MCF 10A (cell line): Measurements from ENCODE around the gene KRT76. TPM values are rescaled to one million over a fixed set of nuclear protein-coding genes. Genes with fewer than 3 reads are reported as not detected.

Experiments used
- BruUV-seq: library from RNA; stranded (reverse); fragments of 400-500 nt; replicated peaks from 2 replicates; lab custom pipeline; 2021; lab: Mats Ljungman, UMichigan
- CTCF ChIA-PET: fragments of 300-600 bp; sonication (Branson Sonifier 250); formaldehyde crosslinking; extraction: SDS; loops from one replicate; lab custom pipeline; 2021; ENCODE audit warnings: antibody characterized with exemption, inconsistent platforms; lab: Yijun Ruan, JAX
- POLR2A ChIA-PET: fragments of 300-600, 350-650 bp; sonication (Branson Sonifier 250); formaldehyde crosslinking; extraction: SDS; loops from one replicate; lab custom pipeline; 2020; ENCODE audit warnings: antibody characterized with exemption, inconsistent platforms; lab: Yijun Ruan, JAX
- DNase-seq: peaks from one replicate; pipeline ENCODE4 v3.0.0-alpha.2; 2018; ENCODE audit not compliant: unreplicated experiment
- H3K27ac Mint-ChIP-seq: one replicate; pipeline ENCODE4 v1.8.0; 2022; ENCODE audit warnings: mild to moderate bottlenecking, low read depth, mixed read lengths; ENCODE audit not compliant: unreplicated experiment
- H3K27me3 Mint-ChIP-seq: one replicate; pipeline ENCODE4 v1.8.0; 2022; ENCODE audit warnings: mixed read lengths; ENCODE audit not compliant: insufficient read depth, unreplicated experiment
- H3K36me3 Mint-ChIP-seq: one replicate; pipeline ENCODE4 v1.8.0; 2022; ENCODE audit warnings: mild to moderate bottlenecking, moderate library complexity, mixed read lengths; ENCODE audit not compliant: insufficient read depth, unreplicated experiment
- H3K4me1 Mint-ChIP-seq: one replicate; pipeline ENCODE4 v1.8.0; 2022; ENCODE audit warnings: mixed read lengths; ENCODE audit not compliant: insufficient read depth, unreplicated experiment
- H3K4me3 Mint-ChIP-seq: one replicate; pipeline ENCODE4 v1.8.0; 2022; ENCODE audit warnings: mild to moderate bottlenecking, moderate library complexity, mixed read lengths; ENCODE audit not compliant: unreplicated experiment
- H3K9me3 Mint-ChIP-seq: one replicate; pipeline ENCODE4 v1.8.0; 2022; ENCODE audit warnings: mixed read lengths; ENCODE audit not compliant: unreplicated experiment
- CTCF ChIP-seq: fragments of 200-600 bp; IDR thresholded peaks from one replicate; pipeline ENCODE4 v1.8.0; 2022; ENCODE audit warnings: antibody characterized with exemption, mild to moderate bottlenecking; ENCODE audit not compliant: unreplicated experiment
- intact Hi-C: fragments of 100-400 bp; cut with micrococcal nuclease; formaldehyde crosslinking; loops from 2 replicates; pipeline ENCODE4 v1.14.1; 2022
- total RNA-seq: library from RNA; stranded (reverse); gene quantifications from 2 replicates; pipeline ENCODE4 v1.2.3, GENCODE V29; 2022

KRT76 gene
- total RNA-seq, 1 experiment from 2014 or later: not detected

- no peak overlapping the region for H3K4me3 Mint-ChIP-seq
- H3K36me3 Mint-ChIP-seq: no peaks in the 10 kb centered on the region
- no peak overlapping the region for H3K27ac Mint-ChIP-seq
- CTCF ChIA-PET: no interaction called here
- BruUV-seq: no TSS peak
- no peaks in the 10 kb centered on the region for H3K9me3 Mint-ChIP-seq
- intact Hi-C loops: no loop called here
- no peak for DNase-seq
- H3K4me1 Mint-ChIP-seq: no peaks in the 10 kb centered on the region
- peaks cover 59% of the 10 kb centered on the region for H3K27me3 Mint-ChIP-seq
- POLR2A ChIA-PET: interaction anchor here (0.6 kb wide), 1 partner anchor 17 kb away, joined by 4 read pairs; no protein-coding TSS in a partner anchor
- TF ChIP-seq CTCF: no peak
Observed at GRCh38 chr12:52772772-52773171, 4.4 kb downstream of the KRT76 start.

- DNase-seq: no peak
- ChIA-PET POLR2A (no interaction called here), CTCF (interaction anchor here (0.6 kb wide), 1 partner anchor 166 kb away, joined by 4 read pairs; no protein-coding TSS in a partner anchor)
- Mint-ChIP-seq H3K36me3 (no peaks in the 10 kb centered on the region), H3K27ac (no peak overlapping the region), H3K4me1 (no peaks in the 10 kb centered on the region), H3K9me3 (no peaks in the 10 kb centered on the region), H3K4me3 (no peak overlapping the region), H3K27me3 (peaks cover 53% of the 10 kb centered on the region)
- no TSS peak for BruUV-seq
- intact Hi-C loops: no loop called here
- no peak for TF ChIP-seq CTCF
Observed at GRCh38 chr12:52772188-52772587, 5.0 kb downstream of the KRT76 start.

- intact Hi-C loops: no loop called here
- ChIA-PET CTCF (interaction anchor here (0.6 kb wide), 1 partner anchor 165 kb away, joined by 4 read pairs; no protein-coding TSS in a partner anchor), POLR2A (no interaction called here)
- no peak for DNase-seq
- TF ChIP-seq CTCF: no peak
- Mint-ChIP-seq H3K36me3 (no peaks in the 10 kb centered on the region), H3K4me1 (no peaks in the 10 kb centered on the region), H3K27ac (no peak overlapping the region), H3K9me3 (no peaks in the 10 kb centered on the region), H3K4me3 (no peak overlapping the region), H3K27me3 (peaks cover 46% of the 10 kb centered on the region)
- no TSS peak for BruUV-seq
Observed at GRCh38 chr12:52771505-52771904, 5.6 kb downstream of the KRT76 start.

GRCh38 chr12:52771088-52771487 lies 6.1 kb downstream of the KRT76 start:
- H3K36me3 Mint-ChIP-seq: no peaks in the 10 kb centered on the region
- intact Hi-C loops: no loop called here

More at GRCh38 chr12:52771088-52771487, 6.1 kb downstream of the KRT76 start:
- TF ChIP-seq CTCF: no peak
- Mint-ChIP-seq H3K27ac (no peak overlapping the region), H3K4me3 (no peak overlapping the region), H3K9me3 (no peaks in the 10 kb centered on the region), H3K4me1 (no peaks in the 10 kb centered on the region), H3K27me3 (peaks cover 43% of the 10 kb centered on the region)
- POLR2A ChIA-PET: no interaction called here
- CTCF ChIA-PET: no interaction called here
- no peak for DNase-seq
- no TSS peak for BruUV-seq
